Measurements from ENCODE around the gene PCAT7.

PCAT7 gene

DNA sequence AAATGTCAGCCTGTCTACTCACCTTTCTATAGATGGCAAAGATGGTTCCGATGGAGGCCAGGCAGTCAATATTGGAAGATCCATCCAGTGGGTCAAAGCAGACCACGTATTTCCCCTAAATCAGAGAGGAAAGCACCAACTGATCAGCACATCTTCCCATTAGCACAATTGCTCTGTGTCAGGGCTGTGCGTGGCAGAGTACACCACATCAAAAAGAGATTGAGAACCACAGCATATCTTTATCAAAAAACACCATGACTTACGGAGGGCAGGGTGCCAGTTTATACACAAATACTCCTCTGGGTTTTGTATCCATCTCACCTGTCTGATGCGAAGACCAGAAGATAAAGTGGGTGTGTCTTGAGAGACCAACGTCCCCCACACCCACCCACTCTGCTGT, 29.7 kb downstream of the PCAT7 start:
- H3K27ac ChIP-seq (replicated peaks; ENCODE audit: low read length), result no peak overlapping the region
- no peak for DNase-seq (ENCODE audit: low spot score)
- no peak overlapping the region for H3K4ac ChIP-seq (ENCODE audit: low read length)
- no peak overlapping the region for H2BK5ac ChIP-seq (ENCODE audit: low read length)
- no peak overlapping the region for H2AFZ ChIP-seq (ENCODE audit: low read length)
- H2AK5ac ChIP-seq (ENCODE audit: low read depth, low read length), result no peak overlapping the region
- no peak overlapping the region for H3K4me2 ChIP-seq (ENCODE audit: insufficient read depth, low read length, poor library complexity, severe bottlenecking)
- H3K9ac ChIP-seq (ENCODE audit: low read depth, low read length, poor library complexity), result no peak overlapping the region
- H3K9me3 ChIP-seq (replicated peaks in 1 of 2; ENCODE audit: control insufficient read depth in 2 of 2, insufficient read depth in 1 of 2, low read depth in 1 of 2, low read length in 2 of 2), result no peaks in the 10 kb centered on the region
- no CpG with 5 or more reads among the region's 6 CpGs for WGBS, 2 donors (ENCODE audit: extremely low coverage in 2 of 2, insufficient read length in 2 of 2, insufficient replicate concordance in 1 of 2)
- no peak overlapping the region for H3K23ac ChIP-seq (ENCODE audit: low read depth, low read length, poor library complexity)
- no peak overlapping the region for H2BK15ac ChIP-seq (ENCODE audit: low read length)
- no peaks in the 10 kb centered on the region for H3K79me1 ChIP-seq (ENCODE audit: low read depth, low read length)
- no peaks in the 10 kb centered on the region for H3K36me3 ChIP-seq (replicated peaks in 1 of 2; ENCODE audit: control insufficient read depth in 2 of 2, insufficient read depth in 2 of 2, low read length in 2 of 2)
- H3K14ac ChIP-seq (ENCODE audit: low read length), result no peak overlapping the region
- no peak overlapping the region for H2BK120ac ChIP-seq (ENCODE audit: low read depth, low read length)
- peaks cover 0 to 4% of the 10 kb centered on the region in 2 donors for H3K4me1 ChIP-seq (ENCODE audit: control insufficient read depth in 2 of 2, insufficient read depth in 1 of 2, low read depth in 1 of 2, low read length in 2 of 2)
- no peak overlapping the region for H3K4me3 ChIP-seq (ENCODE audit: low read length in 2 of 2)
- no peaks in the 10 kb centered on the region for H3K27me3 ChIP-seq (ENCODE audit: control insufficient read depth in 3 of 3, insufficient read depth in 3 of 3, low read depth in 1 of 3, low read length in 3 of 3)
- no peak overlapping the region for H4K8ac ChIP-seq (ENCODE audit: low read depth, low read length)
- H3K18ac ChIP-seq (ENCODE audit: low read length), result no peak overlapping the region
- no peak overlapping the region for H4K91ac ChIP-seq (ENCODE audit: low read depth, low read length, poor library complexity)
- no peak overlapping the region for H2BK12ac ChIP-seq (ENCODE audit: low read length)

DNA sequence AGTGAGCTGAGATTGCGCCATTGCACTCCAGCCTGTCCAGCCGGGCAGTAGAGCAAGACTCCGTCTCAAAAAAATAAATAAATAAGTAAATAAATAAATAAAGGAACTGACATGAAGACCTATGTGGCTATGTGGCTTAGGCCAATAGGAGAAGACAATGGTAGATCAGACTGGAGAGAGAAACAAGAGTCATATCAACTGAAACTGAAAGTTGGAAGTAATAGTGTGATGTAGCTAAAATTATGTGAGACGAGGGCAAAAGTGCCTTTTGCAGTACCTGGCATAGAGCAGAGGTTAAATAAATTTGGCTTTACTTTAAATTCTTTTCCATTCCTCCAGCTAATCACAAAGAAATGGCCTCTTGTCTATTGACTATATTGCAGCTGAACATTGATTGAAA, 31.4 kb downstream of the PCAT7 start:
- Histone ChIP-seq H2AFZ (ENCODE audit: low read length) (no peak overlapping the region), H4K91ac (ENCODE audit: low read depth, low read length, poor library complexity) (no peak overlapping the region), H3K18ac (ENCODE audit: low read length) (no peak overlapping the region), H3K27ac (replicated peaks; ENCODE audit: low read length) (no peak overlapping the region), H4K8ac (ENCODE audit: low read depth, low read length) (no peak overlapping the region), H3K4me2 (ENCODE audit: insufficient read depth, low read length, poor library complexity, severe bottlenecking) (no peak overlapping the region), H3K36me3 (replicated peaks in 1 of 2; ENCODE audit: control insufficient read depth in 2 of 2, insufficient read depth in 2 of 2, low read length in 2 of 2) (no peaks in the 10 kb centered on the region), H3K4me1 (ENCODE audit: control insufficient read depth in 2 of 2, insufficient read depth in 1 of 2, low read depth in 1 of 2, low read length in 2 of 2) (peaks cover 0 to 4% of the 10 kb centered on the region in 2 donors), H2BK5ac (ENCODE audit: low read length) (no peak overlapping the region), H2BK120ac (ENCODE audit: low read depth, low read length) (no peak overlapping the region), H3K9me3 (replicated peaks in 1 of 2; ENCODE audit: control insufficient read depth in 2 of 2, insufficient read depth in 1 of 2, low read depth in 1 of 2, low read length in 2 of 2) (no peaks in the 10 kb centered on the region), H2BK12ac (ENCODE audit: low read length) (no peak overlapping the region), H2BK15ac (ENCODE audit: low read length) (no peak overlapping the region), H3K27me3 (ENCODE audit: control insufficient read depth in 3 of 3, insufficient read depth in 3 of 3, low read depth in 1 of 3, low read length in 3 of 3) (no peaks in the 10 kb centered on the region), H3K4me3 (ENCODE audit: low read length in 2 of 2) (no peak overlapping the region), H3K4ac (ENCODE audit: low read length) (no peak overlapping the region), H3K9ac (ENCODE audit: low read depth, low read length, poor library complexity) (no peak overlapping the region), H3K14ac (ENCODE audit: low read length) (no peak overlapping the region), H2AK5ac (ENCODE audit: low read depth, low read length) (no peak overlapping the region), H3K23ac (ENCODE audit: low read depth, low read length, poor library complexity) (no peak overlapping the region), H3K79me1 (ENCODE audit: low read depth, low read length) (no peaks in the 10 kb centered on the region)
- DNase-seq (ENCODE audit: low spot score), result no peak
- no CpG with 5 or more reads among the region's 4 CpGs for WGBS, 2 donors (ENCODE audit: extremely low coverage in 2 of 2, insufficient read length in 2 of 2, insufficient replicate concordance in 1 of 2)

- H3K9ac ChIP-seq (ENCODE audit: low read depth, low read length, poor library complexity), result no peak overlapping the region
- no peaks in the 10 kb centered on the region for H3K36me3 ChIP-seq (replicated peaks in 1 of 2; ENCODE audit: control insufficient read depth in 2 of 2, insufficient read depth in 2 of 2, low read length in 2 of 2)
- peak overlapping the region; percentile 35 for H2AFZ ChIP-seq (ENCODE audit: low read length)
- H2BK12ac ChIP-seq (ENCODE audit: low read length), result no peak overlapping the region
- no peak overlapping the region for H3K4me3 ChIP-seq (ENCODE audit: low read length in 2 of 2)
- WGBS, 2 donors (ENCODE audit: extremely low coverage in 2 of 2, insufficient read length in 2 of 2, insufficient replicate concordance in 1 of 2), result no CpG with 5 or more reads among the region's 9 CpGs
- no peak overlapping the region for H3K4me2 ChIP-seq (ENCODE audit: insufficient read depth, low read length, poor library complexity, severe bottlenecking)
- H3K79me1 ChIP-seq (ENCODE audit: low read depth, low read length), result no peaks in the 10 kb centered on the region
- H3K14ac ChIP-seq (ENCODE audit: low read length), result no peak overlapping the region
- H3K9me3 ChIP-seq (replicated peaks in 1 of 2; ENCODE audit: control insufficient read depth in 2 of 2, insufficient read depth in 1 of 2, low read depth in 1 of 2, low read length in 2 of 2), result no peaks in the 10 kb centered on the region
- no peak overlapping the region for H4K8ac ChIP-seq (ENCODE audit: low read depth, low read length)
- no peak overlapping the region for H2BK15ac ChIP-seq (ENCODE audit: low read length)
- no peak overlapping the region for H4K91ac ChIP-seq (ENCODE audit: low read depth, low read length, poor library complexity)
- H3K23ac ChIP-seq (ENCODE audit: low read depth, low read length, poor library complexity), result no peak overlapping the region
- H3K18ac ChIP-seq (ENCODE audit: low read length), result no peak overlapping the region
- no peak overlapping the region for H3K4ac ChIP-seq (ENCODE audit: low read length)
- peaks cover 0 to 4% of the 10 kb centered on the region in 2 donors for H3K4me1 ChIP-seq (ENCODE audit: control insufficient read depth in 2 of 2, insufficient read depth in 1 of 2, low read depth in 1 of 2, low read length in 2 of 2)
- no peak overlapping the region for H3K27ac ChIP-seq (replicated peaks; ENCODE audit: low read length)
- no peak overlapping the region for H2BK120ac ChIP-seq (ENCODE audit: low read depth, low read length)
- no peak for DNase-seq (ENCODE audit: low spot score)
- H2BK5ac ChIP-seq (ENCODE audit: low read length), result no peak overlapping the region
- no peak overlapping the region for H2AK5ac ChIP-seq (ENCODE audit: low read depth, low read length)
- H3K27me3 ChIP-seq (ENCODE audit: control insufficient read depth in 3 of 3, insufficient read depth in 3 of 3, low read depth in 1 of 3, low read length in 3 of 3), result no peaks in the 10 kb centered on the region
Measured at GRCh38 chr9:94586814-94587213, 31.9 kb downstream of the PCAT7 start.

DNA sequence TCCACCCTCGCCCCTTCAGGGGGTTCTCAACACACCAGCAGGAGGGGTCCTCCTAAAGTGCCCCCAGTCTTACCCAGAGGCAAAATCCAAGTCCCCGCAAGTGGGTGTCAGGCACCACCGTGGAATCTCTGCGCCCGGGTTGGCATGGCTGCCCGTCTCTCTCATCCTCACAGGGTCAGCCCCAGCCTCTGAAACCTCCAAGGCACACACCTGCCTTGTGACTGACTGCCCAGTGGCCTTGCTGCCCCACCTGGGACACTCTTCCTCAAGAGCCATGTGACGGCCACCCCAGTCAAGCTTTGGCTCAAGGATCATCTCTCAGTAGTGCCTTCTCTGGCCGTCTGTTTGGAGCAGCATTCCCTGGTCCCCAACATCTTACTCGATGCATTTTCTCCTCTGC, 33.8 kb downstream of the PCAT7 start:
- Histone ChIP-seq H3K27me3 (ENCODE audit: control insufficient read depth in 3 of 3, insufficient read depth in 3 of 3, low read depth in 1 of 3, low read length in 3 of 3) (peaks cover 0 to 6% (median 0%) of the 10 kb centered on the region in 3 experiments), H2BK12ac (ENCODE audit: low read length) (no peak overlapping the region), H4K8ac (ENCODE audit: low read depth, low read length) (no peak overlapping the region), H2BK5ac (ENCODE audit: low read length) (no peak overlapping the region), H3K23ac (ENCODE audit: low read depth, low read length, poor library complexity) (no peak overlapping the region), H3K9me3 (replicated peaks in 1 of 2; ENCODE audit: control insufficient read depth in 2 of 2, insufficient read depth in 1 of 2, low read depth in 1 of 2, low read length in 2 of 2) (no peaks in the 10 kb centered on the region), H3K9ac (ENCODE audit: low read depth, low read length, poor library complexity) (no peak overlapping the region), H2AK5ac (ENCODE audit: low read depth, low read length) (peak overlapping the region; percentile 57), H3K79me1 (ENCODE audit: low read depth, low read length) (peaks cover 1% of the 10 kb centered on the region), H3K14ac (ENCODE audit: low read length) (no peak overlapping the region), H3K36me3 (replicated peaks in 1 of 2; ENCODE audit: control insufficient read depth in 2 of 2, insufficient read depth in 2 of 2, low read length in 2 of 2) (no peaks in the 10 kb centered on the region), H2AFZ (ENCODE audit: low read length) (no peak overlapping the region), H2BK120ac (ENCODE audit: low read depth, low read length) (no peak overlapping the region), H3K4me2 (ENCODE audit: insufficient read depth, low read length, poor library complexity, severe bottlenecking) (no peak overlapping the region), H3K4me1 (ENCODE audit: control insufficient read depth in 2 of 2, insufficient read depth in 1 of 2, low read depth in 1 of 2, low read length in 2 of 2) (peaks cover 0 to 4% of the 10 kb centered on the region in 2 donors), H3K4me3 (ENCODE audit: low read length in 2 of 2) (no peak overlapping the region), H2BK15ac (ENCODE audit: low read length) (peak overlapping the region; percentile 84), H3K4ac (ENCODE audit: low read length) (no peak overlapping the region), H3K18ac (ENCODE audit: low read length) (peak overlapping the region; percentile 55), H3K27ac (replicated peaks; ENCODE audit: low read length) (no peak overlapping the region), H4K91ac (ENCODE audit: low read depth, low read length, poor library complexity) (no peak overlapping the region)
- no peak for DNase-seq (ENCODE audit: low spot score)
- WGBS, 2 donors (ENCODE audit: extremely low coverage in 2 of 2, insufficient read length in 2 of 2, insufficient replicate concordance in 1 of 2), result no CpG with 5 or more reads among the region's 9 CpGs

Measured in neuronal stem cell (in vitro differentiated cells).